Left cardiac atrium (tissue), 4 donors: ENCODE measurements around the gene CENPQ. TPM values are rescaled to one million over a fixed set of nuclear protein-coding genes. Genes with fewer than 3 reads are reported as not detected.

Experiments
- ATAC-seq, 2 donors: fragments of 200-7000 bp; cut with Tn5 transposase; one replicate each; pipeline ENCODE4 v1.9.1; 2020; ENCODE audit warnings: mild to moderate bottlenecking in 2 of 2, moderate library complexity in 2 of 2
- DNase-seq: peaks from one replicate; pipeline ENCODE4 v3.0.0-alpha.2; 2020
- intact Hi-C, 2 donors: fragments of 100-400 bp; cut with DNase I; formaldehyde crosslinking; loops; one replicate each; pipeline versions ENCODE4 v1.14.1 to v1.15.1; 2022 to 2023
- total RNA-seq, 2 donors: library from RNA; stranded (reverse); fragmentation: NEBNext Ultra II Directional; extraction: Animal tissue kit (Norgen Biotek cat#: 25700); gene quantifications; one replicate each; pipeline ENCODE4 v1.2.1, GENCODE V29; 2021
- donor health status: DM: no; HTN: yes; CAD: no.
- donor health status: DM: no; HTN: yes; CAD: no; lungs with severe emphysema.
- donor health status: DM: yes; HTN: yes; CAD: no.
- donor health status: Dilated cardiomyopathy.

CENPQ gene
- total RNA-seq, 2 donors from 2014 or later, result 4.7 to 5.9 TPM

DNA sequence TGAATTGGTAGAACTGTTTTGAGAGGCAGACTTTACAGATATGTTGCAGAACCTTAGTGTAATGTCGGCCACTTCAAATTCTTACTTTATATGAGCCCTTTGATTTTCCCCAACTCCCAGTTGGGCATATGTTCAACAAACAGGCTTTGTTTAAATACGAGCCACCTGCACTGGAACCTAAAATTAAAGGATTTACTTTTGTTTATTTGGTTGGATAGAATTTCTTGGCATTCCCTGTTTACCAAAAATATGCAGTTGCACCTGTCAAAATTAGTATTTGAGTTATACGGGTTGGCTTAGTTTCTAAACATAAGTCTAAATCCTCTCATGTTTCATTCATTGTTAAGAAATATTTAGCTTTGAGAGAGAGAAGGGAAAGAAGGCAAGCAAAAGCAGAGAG, 34.1 kb downstream of the CENPQ start:
- DNase-seq (no peak), ATAC-seq (no peak)
- intact Hi-C loops, result no loop called here

- no peak for ATAC-seq
- DNase-seq, result no peak
- intact Hi-C loops, result no loop called here
Measured at GRCh38 chr6:49499126-49499525, 36.0 kb downstream of the CENPQ start.

DNA sequence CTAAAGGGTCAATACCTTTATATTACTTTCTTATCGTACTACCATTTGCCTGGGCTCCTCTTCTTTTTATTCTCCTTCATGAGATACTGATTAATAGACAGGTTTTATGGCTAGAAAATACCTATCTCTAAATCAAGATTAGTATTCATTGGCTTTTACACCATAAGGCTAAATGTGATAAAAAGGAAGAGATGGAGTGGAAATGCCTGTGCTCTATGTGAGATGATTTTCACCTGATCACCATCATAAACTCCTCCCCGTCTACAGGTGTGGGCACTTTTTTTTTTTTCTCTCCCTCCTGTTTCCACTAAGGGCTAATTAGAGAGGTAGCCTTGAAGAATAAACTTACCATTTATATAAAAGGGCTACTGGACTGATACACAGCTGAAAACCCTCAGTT, 36.5 kb downstream of the CENPQ start, which contains the start of gene GLYATL3:
GLYATL3 (plus strand) TSS at position 301 of the 400 bp plus-strand sequence. CDS start 12,068 bp downstream, outside the sequence.
- DNase-seq (no peak), ATAC-seq (no peak)
- intact Hi-C loops, result no loop called here

DNA sequence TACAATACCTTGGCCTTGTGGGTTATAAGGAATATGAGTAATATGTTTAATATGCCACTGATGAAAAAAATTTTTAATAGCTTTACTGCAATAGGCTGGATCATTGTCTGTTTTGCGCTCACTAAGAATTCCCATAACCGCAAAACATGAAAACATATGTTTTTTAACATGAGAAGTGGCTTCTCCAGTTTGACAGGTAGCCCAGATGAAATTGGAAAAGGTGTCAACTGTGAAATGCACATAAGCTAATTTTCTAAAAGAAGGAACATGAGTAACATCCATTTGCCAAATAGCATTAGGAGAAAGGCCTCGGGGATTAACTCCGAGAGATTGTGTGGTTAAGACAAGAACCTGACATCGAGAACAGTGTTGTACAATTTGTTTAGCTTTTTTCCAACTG, 41.5 kb downstream of the CENPQ start:
- ATAC-seq (no peak), DNase-seq (no peak)
- intact Hi-C loops, result no loop called here

GRCh38 chr6:49506569-49507111, 43.5 kb downstream of the CENPQ start:
- no peak for DNase-seq
- no peak for ATAC-seq
- intact Hi-C loops, result no loop called here

DNA sequence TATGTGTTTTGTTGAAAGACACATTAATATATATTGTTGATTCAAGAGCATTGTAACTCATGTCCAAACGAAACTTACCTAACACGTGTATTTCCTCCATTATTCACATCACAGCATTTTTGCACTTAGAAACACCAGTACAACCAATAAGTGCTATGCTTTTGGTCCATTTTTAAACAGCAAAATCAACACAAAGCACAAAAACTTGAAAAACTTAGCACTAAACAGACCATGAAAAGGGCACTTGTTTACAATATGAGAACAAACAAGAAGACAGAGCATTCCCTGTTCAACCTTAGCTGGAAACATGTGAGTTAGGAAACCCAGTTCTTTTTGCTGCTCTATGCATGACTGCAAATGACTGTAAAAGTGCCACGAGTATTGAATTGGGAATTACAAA, 46.2 kb downstream of the CENPQ start:
- ATAC-seq (no peak), DNase-seq (no peak)
- intact Hi-C loops, result no loop called here

- DNase-seq, result no peak
- no peak for ATAC-seq
- intact Hi-C loops, result no loop called here
Measured at GRCh38 chr6:49513153-49513989, 50.2 kb downstream of the CENPQ start.

- DNase-seq (no peak), ATAC-seq (no peak)
- intact Hi-C loops, result no loop called here
Measured at GRCh38 chr6:49514571-49515484, 51.7 kb downstream of the CENPQ start.

DNA sequence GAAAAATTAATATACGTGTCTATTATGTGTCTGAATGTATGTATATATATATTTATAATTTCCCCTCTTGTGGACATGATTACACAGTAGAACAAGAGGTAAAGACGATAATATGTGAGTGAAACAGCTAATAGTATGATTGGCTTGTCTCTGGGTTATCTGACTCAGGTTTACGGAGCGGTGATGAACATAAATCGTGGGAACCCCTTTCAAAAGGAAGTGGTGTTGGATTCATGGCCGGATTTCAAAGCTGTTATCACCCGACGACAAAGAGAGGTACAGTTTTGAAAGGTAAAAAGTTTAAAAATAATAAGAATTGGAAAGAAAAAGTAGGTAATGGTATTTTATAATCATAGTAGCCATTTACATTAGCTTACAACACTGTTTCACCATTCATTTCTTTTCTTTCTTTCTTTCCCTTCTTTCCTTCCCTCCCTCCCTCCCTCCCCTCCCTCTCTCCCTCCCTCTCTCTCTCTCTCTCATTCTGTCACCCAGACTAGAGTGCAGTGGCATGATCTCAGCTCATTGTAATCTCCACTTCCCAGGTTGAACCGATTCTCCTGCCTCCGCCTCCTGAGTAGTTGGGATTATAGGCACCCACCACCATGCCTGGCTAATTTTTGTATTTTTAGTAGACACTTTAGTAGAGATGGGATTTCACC, 52.4 kb downstream of the CENPQ start:
- ATAC-seq (no peak), DNase-seq (no peak)
- intact Hi-C loops, result no loop called here

DNA sequence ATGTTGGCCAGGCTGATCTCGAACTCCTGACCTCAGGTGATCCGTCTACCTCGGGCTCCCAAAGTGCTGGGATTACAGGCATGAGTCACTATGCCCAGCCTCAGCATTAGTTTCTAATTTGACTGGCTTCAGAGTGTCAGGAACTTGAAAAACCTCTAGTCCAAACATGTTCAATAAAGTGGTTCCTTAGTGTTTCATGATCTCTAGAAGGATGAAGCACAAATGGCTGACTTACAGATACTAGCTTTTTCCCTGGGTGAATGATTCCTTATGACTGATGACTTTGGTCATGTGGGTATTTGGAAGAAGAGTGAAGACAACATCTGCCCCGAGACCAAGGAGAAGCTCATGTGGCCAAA, 53.0 kb downstream of the CENPQ start:
- ATAC-seq, result no peak
- DNase-seq, result no peak
- intact Hi-C loops, result no loop called here

GRCh38 chr6:49517919-49518318, 54.7 kb downstream of the CENPQ start:
- intact Hi-C loops, result no loop called here
- DNase-seq (no peak), ATAC-seq (no peak)

DNA sequence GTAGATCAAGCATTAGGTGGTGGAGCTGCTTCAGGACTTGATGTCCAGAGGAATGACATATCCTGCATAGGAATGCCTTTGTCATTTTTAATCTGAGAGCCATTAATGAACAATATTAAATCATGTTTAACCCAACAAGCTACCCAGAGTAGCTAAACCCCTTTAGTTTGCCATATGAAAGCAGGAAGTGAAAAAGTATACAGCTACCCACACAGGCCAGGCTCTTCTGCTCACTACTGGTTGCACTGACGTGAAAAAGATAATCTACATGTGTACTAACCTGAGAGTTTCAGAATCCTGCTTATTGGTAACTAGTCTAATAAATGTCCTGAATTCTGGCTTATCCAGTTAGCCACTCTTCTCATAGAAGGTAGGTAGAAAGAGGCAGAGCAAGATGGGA, 56.5 kb downstream of the CENPQ start:
- DNase-seq (no peak), ATAC-seq (no peak)
- intact Hi-C loops, result no loop called here

- intact Hi-C loops, result no loop called here
- ATAC-seq, result no peak
- no peak for DNase-seq
Measured at GRCh38 chr6:49522710-49523593, 59.8 kb downstream of the CENPQ start.

DNA sequence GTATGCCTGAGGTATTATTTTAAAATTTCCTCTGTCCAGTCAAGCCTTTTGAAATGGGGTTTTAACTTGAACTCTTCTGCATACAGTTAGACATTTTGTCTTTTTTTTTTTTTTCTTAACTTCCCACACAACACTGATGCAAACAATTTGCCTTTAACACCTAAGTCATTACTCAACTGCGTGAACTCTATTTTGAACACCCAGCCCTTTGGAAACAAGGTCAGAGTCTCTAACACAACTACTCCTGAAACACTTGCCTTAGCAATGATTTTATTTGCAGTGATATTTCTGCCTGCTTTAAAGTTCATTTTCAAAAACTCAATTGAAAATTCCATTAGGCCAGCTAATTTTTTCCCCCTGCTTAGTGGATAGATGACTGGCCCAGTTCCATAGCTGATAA, 60.7 kb downstream of the CENPQ start:
- no peak for DNase-seq
- no peak for ATAC-seq
- intact Hi-C loops, result no loop called here

DNA sequence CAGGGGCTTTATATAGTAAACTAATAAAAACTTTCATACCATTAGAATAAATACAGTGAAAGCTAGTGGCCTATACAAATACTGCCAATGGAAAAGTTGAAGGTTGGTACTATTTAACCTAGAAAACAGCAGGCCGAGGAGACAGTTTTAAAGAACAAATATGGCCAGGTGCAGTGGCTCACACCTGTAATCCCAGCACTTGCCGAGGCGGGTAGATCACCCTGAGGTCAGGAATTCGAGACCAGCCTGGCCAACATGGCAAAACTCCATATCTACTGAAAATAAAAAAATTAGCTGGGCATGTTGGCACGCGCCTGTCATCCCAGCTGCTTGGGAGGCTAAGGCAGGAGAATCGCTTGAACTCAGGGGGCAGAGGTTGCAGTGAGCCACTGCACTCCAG, 61.4 kb downstream of the CENPQ start:
- intact Hi-C loops, result no loop called here
- ATAC-seq, result no peak
- DNase-seq, result no peak

- DNase-seq (no peak), ATAC-seq (no peak)
- intact Hi-C loops, result loop anchor here in 1 of 2 donors (5.0 kb wide), 1 partner anchor 326 kb away; no protein-coding TSS in a partner anchor
Measured at GRCh38 chr6:49526598-49526997, 63.4 kb downstream of the CENPQ start.

DNA sequence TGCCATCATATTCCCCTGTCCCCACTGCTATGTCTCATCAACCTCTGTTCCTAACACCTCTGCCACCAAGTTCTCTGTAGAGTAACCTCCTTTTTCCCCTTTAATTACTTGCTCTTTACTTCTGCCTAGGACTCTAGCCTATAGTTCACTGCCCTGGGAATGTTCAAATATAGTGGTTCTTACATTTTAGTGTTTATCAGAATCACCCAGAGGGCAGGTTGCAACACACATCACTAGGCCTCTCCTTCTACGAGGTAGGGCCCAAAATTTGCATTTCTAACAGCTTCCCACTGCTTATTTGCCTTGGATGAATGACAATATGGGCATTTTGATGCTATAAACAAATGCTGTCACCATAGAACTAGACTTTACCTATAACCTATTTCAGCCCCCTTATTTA, 64.2 kb downstream of the CENPQ start:
- ATAC-seq, result no peak
- intact Hi-C loops, result loop anchor here in 1 of 2 donors (5.0 kb wide), 1 partner anchor 325 kb away; no protein-coding TSS in a partner anchor

DNA sequence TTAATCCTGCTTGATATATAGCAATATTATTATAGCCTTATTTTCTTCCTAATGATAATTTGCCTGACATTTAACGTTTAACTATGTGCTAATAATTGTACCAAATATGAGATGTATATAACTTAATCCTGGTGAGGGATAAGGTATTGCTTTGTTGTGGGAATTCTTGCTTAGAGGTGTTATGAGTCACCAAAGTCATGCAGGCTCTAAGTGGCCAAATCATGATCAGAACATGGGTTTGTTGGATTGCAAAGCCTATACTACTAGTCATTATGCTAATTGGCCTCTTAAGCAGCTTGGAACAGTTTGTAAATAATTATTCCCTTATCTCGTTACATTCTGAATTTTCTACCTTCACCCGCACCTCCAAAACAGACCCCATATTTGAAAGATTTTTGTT, 65.4 kb downstream of the CENPQ start:
- intact Hi-C loops, result loop anchor here in 1 of 2 donors (5.0 kb wide), 1 partner anchor 324 kb away; no protein-coding TSS in a partner anchor
- no peak for DNase-seq
- ATAC-seq, result no peak

More for the DNA sequence above, 64.2 kb downstream of the CENPQ start:
- no peak for DNase-seq
